Measurements from ENCODE around the gene PACS2.
"Not testable (repeated sequence)": the region's sequence is repeated elsewhere in the genome, so short reads cannot be mapped to it uniquely, and the experiment has no call there.

The PACS2 gene

DNA sequence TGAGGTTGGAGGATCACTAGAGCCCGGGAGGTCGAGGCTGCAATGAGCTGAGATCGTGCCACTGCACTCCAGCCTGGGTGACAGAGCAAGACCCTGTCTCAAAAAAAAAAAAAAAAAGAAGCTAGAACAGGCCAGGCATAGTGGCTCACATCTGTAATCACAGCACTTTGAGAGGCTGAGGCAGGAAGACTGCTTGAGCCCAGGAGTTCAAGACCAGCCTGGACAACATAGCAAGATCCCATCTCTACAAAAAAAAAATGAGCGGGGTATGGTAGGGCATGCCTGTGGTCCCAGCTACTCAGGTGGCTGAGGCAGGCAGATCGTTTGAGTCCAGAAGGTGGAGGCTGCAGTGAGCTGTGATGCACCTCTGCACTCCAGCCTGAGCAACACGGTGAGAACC lies 25.6 kb upstream of the PACS2 start:
- DNase-seq = not testable (repeated sequence)

GRCh38 chr14:105290621-105291346 lies 23.8 kb upstream of the PACS2 start:
- DNase-seq = no peak

DNA sequence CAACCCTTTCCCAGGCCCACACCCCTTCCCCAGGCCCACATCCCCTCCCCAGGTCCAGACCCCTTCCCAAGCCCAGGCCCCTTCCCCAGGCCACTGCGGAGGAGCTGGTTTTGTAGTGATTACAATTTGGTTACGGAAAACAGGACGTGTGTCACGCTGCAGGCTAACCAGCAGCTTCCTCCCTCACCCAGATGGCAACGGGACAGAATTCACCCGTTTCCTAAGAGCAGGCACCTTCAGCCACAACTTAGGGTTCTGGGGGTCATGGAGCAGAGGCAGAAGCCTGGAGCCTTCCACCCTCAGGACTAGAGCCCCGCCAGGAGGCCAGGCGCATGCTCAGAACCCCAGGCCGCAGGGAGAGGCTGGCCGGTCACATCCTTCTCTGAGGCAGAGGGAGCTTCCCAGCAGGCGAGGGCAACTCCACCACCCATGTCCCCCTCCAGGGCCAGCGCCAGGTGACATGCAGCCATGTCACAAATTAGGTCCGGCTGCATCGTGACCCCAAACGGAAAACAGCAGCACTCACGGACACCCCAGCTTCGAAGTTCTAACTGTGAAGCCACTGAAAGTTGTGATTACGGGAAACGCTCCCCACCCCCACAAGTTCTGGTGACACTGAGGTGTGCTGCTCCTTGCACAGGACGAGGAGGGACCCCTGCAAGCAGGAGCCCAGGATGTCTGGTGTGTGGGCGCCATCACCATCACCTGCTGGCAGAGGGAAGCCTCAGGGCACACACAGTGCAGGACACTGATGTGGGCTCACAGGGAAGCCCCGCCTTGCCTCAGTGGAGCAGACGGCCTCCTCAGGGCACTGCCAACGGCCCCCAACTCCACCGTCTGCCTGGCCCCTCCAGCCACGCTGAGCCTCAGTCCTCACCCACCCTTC lies 21.5 kb upstream of the PACS2 start:
- DNase-seq = peak; percentile 61

- DNase-seq = peak; percentile 78
Measured at GRCh38 chr14:105294142-105294597, 20.4 kb upstream of the PACS2 start.

DNA sequence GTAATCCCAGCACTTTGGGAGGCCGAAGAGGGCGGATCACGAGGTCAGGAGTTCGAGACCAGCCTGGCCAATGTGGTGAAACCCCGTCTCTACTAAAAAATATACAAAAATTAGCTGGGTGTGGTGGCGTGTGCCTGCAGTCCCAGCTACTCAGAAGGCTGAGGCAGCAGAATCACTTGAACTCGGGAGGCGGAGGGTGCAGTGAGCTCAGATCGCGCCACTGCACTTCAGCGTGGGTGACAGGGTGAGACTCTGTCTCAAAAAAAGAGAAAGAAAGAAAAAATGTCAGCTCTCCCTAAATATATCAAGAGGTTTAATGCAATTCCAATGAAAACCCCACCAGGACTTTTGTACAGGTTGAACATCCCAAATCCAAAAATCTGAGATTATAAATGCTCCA lies 17.2 kb upstream of the PACS2 start:
- DNase-seq = not testable (repeated sequence)

DNA sequence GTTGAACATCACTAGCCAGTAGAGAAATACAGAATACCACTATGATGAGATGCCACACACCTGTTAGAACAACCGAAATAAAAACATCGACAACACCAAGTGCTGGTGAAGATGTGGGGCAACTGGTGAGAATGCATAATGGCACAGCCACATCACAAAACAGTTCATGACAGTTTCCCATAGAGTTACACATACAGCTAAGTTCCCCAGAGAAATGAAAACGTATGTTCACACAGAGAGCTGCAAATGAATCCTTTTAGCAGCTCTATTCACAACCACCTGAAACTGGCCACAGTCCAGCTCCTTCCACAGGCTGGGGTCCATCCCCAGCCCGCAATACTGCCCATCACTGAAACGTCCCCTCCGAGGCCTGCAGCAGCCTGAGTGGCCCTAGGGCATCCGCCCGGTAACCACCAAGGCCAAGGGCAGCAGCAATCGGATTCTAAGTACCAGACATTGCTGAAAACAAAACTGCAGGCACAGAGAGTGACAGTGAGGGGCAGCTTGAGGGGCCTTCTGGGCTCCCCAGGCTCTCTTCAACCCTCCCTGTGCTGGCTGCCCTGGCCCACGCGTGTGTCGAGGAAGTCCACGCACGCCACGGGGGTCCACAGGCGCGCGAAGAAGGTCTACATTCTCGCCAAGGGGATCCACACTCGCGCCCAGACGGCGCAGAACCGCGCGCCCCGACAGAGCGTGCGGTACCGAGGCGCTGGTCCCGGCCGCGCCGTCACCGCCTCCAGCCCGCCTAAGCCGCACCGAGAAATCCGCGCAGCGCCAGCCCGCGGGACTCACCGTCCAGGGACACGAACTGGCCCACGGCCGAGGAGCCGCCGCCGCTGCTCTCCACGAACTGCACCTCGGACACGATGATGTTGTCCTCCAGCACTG lies 14.7 kb upstream of the PACS2 start:
- no peak for DNase-seq

- DNase-seq = peak; percentile 98
Measured at GRCh38 chr14:105300542-105301102, 13.9 kb upstream of the PACS2 start, which contains the start of gene BRF1. Gene BRF1 (minus strand): TSS chr14:105301001. CDS start chr14:105300629, 372 bp downstream.

- DNase-seq = peak; percentile 100
Measured at GRCh38 chr14:105301103-105301914, 13.2 kb upstream of the PACS2 start.

GRCh38 chr14:105301915-105302249 lies 12.7 kb upstream of the PACS2 start:
- not testable (repeated sequence) for DNase-seq

DNA sequence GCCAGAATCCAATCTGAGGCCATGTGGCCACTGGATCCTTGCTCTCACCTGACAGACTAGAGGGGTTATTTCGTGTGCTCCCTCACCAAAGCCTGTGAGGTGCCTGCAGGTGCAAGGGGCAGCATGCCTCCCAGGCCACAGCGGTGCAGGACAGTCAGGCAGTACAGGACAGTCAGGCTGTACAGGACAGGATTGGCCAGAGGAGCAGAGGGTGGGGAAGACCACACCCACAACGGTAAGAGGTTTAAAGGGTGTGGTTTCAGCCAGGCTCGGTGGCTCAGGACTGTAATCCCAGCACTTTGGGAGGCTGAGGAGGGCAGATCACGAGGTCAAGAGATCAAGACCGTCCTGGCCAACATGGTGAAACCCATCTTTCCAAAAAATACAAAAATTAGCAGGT lies 10.6 kb upstream of the PACS2 start:
- DNase-seq = no peak

GRCh38 chr14:105304565-105304964 lies 10.0 kb upstream of the PACS2 start:
- no peak for DNase-seq

DNA sequence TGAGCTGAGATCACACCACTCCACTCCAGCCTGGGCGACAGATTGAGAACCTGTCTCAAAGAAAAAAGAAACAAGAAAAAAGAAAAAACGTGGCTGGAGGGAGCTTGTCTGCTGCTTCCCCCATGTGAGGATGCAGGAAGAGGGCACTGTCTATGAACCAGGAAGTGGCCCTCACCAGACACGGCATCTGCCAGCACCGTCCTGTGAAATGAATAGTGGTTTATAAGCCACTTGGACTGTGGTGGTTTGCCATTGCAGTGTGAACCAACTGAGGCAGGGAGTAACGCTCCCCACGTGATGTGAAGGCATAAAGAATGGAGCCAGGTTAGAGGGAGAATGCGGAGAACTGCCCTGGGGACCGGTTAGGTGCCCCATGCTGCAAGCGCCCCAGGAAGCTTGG lies 9.2 kb upstream of the PACS2 start:
- no peak for DNase-seq

DNA sequence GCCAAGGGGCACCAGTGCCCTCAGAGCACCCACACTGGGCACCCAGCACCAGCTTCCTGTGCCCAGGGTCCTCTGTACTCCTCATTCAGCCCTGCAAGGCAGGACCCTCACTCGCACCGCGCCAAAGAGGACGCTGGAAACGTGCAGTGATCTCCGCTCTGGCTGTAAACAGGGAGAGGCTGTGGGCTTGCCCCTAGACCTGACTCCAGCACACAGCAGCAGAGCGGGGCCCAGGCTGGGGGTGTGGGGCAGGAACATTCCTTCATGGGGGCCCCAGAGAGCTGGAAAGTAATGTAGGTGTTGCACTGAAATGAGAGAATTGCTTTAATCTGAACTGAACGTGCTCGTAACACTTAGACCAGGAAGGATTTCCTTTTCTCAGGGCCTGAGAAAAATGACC lies 8.8 kb upstream of the PACS2 start:
- DNase-seq = no peak

GRCh38 chr14:105307052-105307727 lies 7.4 kb upstream of the PACS2 start:
- no peak for DNase-seq

GRCh38 chr14:105309371-105309770 lies 5.2 kb upstream of the PACS2 start:
- no peak for DNase-seq

- DNase-seq = no peak
Measured at GRCh38 chr14:105311838-105312237, 2.7 kb upstream of the PACS2 start.

GRCh38 chr14:105312973-105313372 lies 1.6 kb upstream of the PACS2 start:
- no peak for DNase-seq

GRCh38 chr14:105313381-105314286 lies 914 bp upstream of the PACS2 start:
- DNase-seq = peak; percentile 70

DNA sequence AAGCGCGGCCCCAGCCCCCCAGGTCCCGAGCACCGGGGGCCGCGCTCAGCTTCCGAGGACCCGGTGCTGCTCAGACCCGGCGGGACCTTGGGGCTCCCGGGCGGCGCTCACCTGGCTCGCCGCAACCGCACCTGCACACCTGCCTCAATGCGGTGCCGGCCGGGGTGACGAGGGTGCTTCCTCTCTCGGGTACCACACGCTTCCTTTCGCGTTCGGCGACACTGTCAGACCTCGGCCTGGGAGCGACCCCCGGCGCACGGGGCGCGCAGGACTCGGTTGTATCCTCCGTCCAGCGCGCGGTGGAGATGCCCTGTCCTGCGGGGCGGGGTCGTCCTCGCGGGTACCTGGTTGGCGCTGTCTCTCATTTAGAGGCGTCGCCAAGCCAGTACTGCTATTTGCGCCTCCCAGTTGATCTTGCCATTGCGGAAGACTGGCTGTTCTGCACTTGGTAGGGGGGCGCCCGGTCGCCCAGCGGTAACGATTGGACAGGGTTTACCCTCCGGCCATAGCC lies 718 bp downstream of the PACS2 start:
- peak; percentile 69 for DNase-seq
